ENCODE data around the gene CLPTM1. TPM values are rescaled to one million over a fixed set of nuclear protein-coding genes. Genes with fewer than 3 reads are reported as not detected.

Gene CLPTM1
- total RNA-seq, 1 donor from 2014 or later = 91.4 TPM

GRCh38 chr19:45021971-45022370, 66.8 kb downstream of the CLPTM1 start:
- no peaks in the 10 kb centered on the region for H3K4me1 Mint-ChIP-seq (ENCODE audit: low read depth)
- no peak for DNase-seq (ENCODE audit: low spot score)
- no peak for TF ChIP-seq CTCF (IDR thresholded peaks at IDR 0.05)

GRCh38 chr19:45023048-45023447, 67.9 kb downstream of the CLPTM1 start:
- no peaks in the 10 kb centered on the region for H3K4me1 Mint-ChIP-seq (ENCODE audit: low read depth)
- H3K36me3 Mint-ChIP-seq (ENCODE audit: low read depth) = peaks cover 5% of the 10 kb centered on the region
- H3K27ac Mint-ChIP-seq (ENCODE audit: unreplicated experiment) = no peak overlapping the region
- no peaks in the 10 kb centered on the region for H3K9me3 Mint-ChIP-seq (ENCODE audit: low read depth)
- no peaks in the 10 kb centered on the region for H3K27me3 Mint-ChIP-seq (ENCODE audit: low read depth)
- DNase-seq (ENCODE audit: low spot score) = no peak
- TF ChIP-seq CTCF (IDR thresholded peaks at IDR 0.05) = no peak
- no peak overlapping the region for H3K4me3 Mint-ChIP-seq (ENCODE audit: unreplicated experiment)

More at GRCh38 chr19:45021971-45022370, 66.8 kb downstream of the CLPTM1 start:
- H3K27ac Mint-ChIP-seq (ENCODE audit: unreplicated experiment) = no peak overlapping the region
- H3K4me3 Mint-ChIP-seq (ENCODE audit: unreplicated experiment) = no peak overlapping the region
- H3K36me3 Mint-ChIP-seq (ENCODE audit: low read depth) = peaks cover 3% of the 10 kb centered on the region
- H3K27me3 Mint-ChIP-seq (ENCODE audit: low read depth) = no peaks in the 10 kb centered on the region
- no peaks in the 10 kb centered on the region for H3K9me3 Mint-ChIP-seq (ENCODE audit: low read depth)

GRCh38 chr19:45025264-45025663, 70.1 kb downstream of the CLPTM1 start:
- H3K36me3 Mint-ChIP-seq (ENCODE audit: low read depth) = peaks cover 2% of the 10 kb centered on the region
- H3K4me1 Mint-ChIP-seq (ENCODE audit: low read depth) = no peaks in the 10 kb centered on the region
- H3K4me3 Mint-ChIP-seq (ENCODE audit: unreplicated experiment) = no peak overlapping the region
- no peak for DNase-seq (ENCODE audit: low spot score)
- TF ChIP-seq CTCF (IDR thresholded peaks at IDR 0.05) = no peak
- H3K9me3 Mint-ChIP-seq (ENCODE audit: low read depth) = no peaks in the 10 kb centered on the region
- no peak overlapping the region for H3K27ac Mint-ChIP-seq (ENCODE audit: unreplicated experiment)
- H3K27me3 Mint-ChIP-seq (ENCODE audit: low read depth) = no peaks in the 10 kb centered on the region

GRCh38 chr19:45027371-45027770, 72.2 kb downstream of the CLPTM1 start:
- TF ChIP-seq CTCF (IDR thresholded peaks at IDR 0.05) = no peak
- H3K4me1 Mint-ChIP-seq (ENCODE audit: low read depth) = no peaks in the 10 kb centered on the region
- H3K27ac Mint-ChIP-seq (ENCODE audit: unreplicated experiment) = no peak overlapping the region
- H3K27me3 Mint-ChIP-seq (ENCODE audit: low read depth) = no peaks in the 10 kb centered on the region
- DNase-seq (ENCODE audit: low spot score) = no peak
- no peaks in the 10 kb centered on the region for H3K9me3 Mint-ChIP-seq (ENCODE audit: low read depth)
- peaks cover 4% of the 10 kb centered on the region for H3K36me3 Mint-ChIP-seq (ENCODE audit: low read depth)
- H3K4me3 Mint-ChIP-seq (ENCODE audit: unreplicated experiment) = no peak overlapping the region

GRCh38 chr19:45030825-45031224, 75.6 kb downstream of the CLPTM1 start:
- TF ChIP-seq CTCF (IDR thresholded peaks at IDR 0.05) = no peak

More at GRCh38 chr19:45030825-45031224, 75.6 kb downstream of the CLPTM1 start:
- Mint-ChIP-seq H3K27ac (ENCODE audit: unreplicated experiment) (no peak overlapping the region), H3K4me1 (ENCODE audit: low read depth) (no peaks in the 10 kb centered on the region), H3K36me3 (ENCODE audit: low read depth) (peaks cover 10% of the 10 kb centered on the region), H3K27me3 (ENCODE audit: low read depth) (no peaks in the 10 kb centered on the region), H3K4me3 (ENCODE audit: unreplicated experiment) (no peak overlapping the region), H3K9me3 (ENCODE audit: low read depth) (no peaks in the 10 kb centered on the region)
- no peak for DNase-seq (ENCODE audit: low spot score)

Measured in chondrocyte (in vitro differentiated cells).